NCI-H82 treated with DMSO at 0.1 percent for 48 hours (cell line): ENCODE data around the gene SYT11.

ENCODE experiments used
- DNase-seq: peaks from one replicate; lab custom pipeline; 2025; ENCODE audit not compliant: unreplicated experiment; lab: John Stamatoyannopoulos, UW

The SYT11 gene

DNA sequence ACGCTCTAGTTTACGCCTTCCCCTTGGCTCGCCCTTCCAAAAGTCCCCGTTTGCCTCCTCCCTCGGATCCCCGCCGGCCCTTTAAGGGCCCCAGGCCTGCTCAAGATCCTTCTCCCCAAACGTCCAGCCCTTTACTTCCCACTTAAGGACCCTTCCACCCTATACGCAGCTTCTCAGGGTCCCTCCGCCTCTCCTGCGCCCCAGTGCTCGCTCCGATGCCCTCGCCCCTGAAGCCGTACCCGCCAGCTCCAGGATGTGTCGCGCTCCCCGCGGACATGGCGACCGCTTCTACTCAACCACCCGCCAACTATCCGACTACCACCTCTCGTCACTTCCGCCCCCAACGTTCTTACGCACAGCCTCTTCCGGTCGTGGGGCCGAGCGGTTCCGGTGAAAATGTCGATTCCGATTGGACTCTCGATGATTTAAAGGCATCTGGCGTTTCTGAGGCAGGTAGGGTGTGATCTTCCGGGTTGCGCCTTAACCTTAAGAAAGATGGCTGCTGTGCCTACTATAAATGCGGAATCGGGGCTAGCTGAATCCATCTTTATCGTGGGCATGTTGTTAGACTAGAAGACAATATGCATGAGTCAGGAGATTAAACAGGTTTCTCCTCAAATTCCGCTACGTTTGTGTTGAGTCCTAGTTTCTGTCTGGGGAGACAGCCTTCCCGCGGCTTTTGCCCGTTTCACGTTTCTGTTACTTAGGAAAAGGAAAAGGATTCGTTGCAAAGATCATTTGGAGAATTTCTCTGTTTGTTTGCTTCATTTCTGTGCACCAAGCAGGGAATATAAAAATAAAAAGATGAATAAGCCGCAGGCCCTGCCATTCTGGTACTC lies 74.9 kb downstream of the SYT11 start, which contains the start of gene KHDC4:
Gene KHDC4 (minus strand): TSS at position 317 of the 839 bp plus-strand sequence. CDS start 40 bp downstream, at position 277.
- peak; percentile 99 for DNase-seq
